HUES6 (cell line): ENCODE measurements around the gene GPHN.
A peak's percentile ranks its signal among the peaks of the same experiment; 100 is the strongest.

ENCODE experiments used
- H3K27ac ChIP-seq: 2 replicates; pipeline ENCODE4 v1.7.0; 2013; ENCODE audit warnings: low read depth, mild to moderate bottlenecking, low read length, inconsistent platforms
- H3K27me3 ChIP-seq: 2 replicates; pipeline ENCODE4 v1.6.1; 2013; ENCODE audit warnings: low read length; ENCODE audit not compliant: control insufficient read depth, insufficient read depth
- H3K36me3 ChIP-seq: 2 replicates; pipeline ENCODE4 v1.6.1; 2013; ENCODE audit warnings: low read length; ENCODE audit not compliant: control insufficient read depth, insufficient read depth
- H3K4me1 ChIP-seq: 2 replicates; pipeline ENCODE4 v1.6.1; 2013; ENCODE audit warnings: low read length; ENCODE audit not compliant: control insufficient read depth, insufficient read depth
- H3K4me3 ChIP-seq: 2 replicates; pipeline ENCODE4 v1.5.1; 2013; ENCODE audit warnings: low read depth, low read length
- H3K9ac ChIP-seq: one replicate; pipeline ENCODE4 v1.6.1; 2013; ENCODE audit warnings: mild to moderate bottlenecking, low read length
- H3K9me3 ChIP-seq: 2 replicates; pipeline ENCODE4 v1.6.1; 2013; ENCODE audit warnings: low read depth, low read length; ENCODE audit not compliant: control insufficient read depth, insufficient read depth

Gene GPHN

DNA sequence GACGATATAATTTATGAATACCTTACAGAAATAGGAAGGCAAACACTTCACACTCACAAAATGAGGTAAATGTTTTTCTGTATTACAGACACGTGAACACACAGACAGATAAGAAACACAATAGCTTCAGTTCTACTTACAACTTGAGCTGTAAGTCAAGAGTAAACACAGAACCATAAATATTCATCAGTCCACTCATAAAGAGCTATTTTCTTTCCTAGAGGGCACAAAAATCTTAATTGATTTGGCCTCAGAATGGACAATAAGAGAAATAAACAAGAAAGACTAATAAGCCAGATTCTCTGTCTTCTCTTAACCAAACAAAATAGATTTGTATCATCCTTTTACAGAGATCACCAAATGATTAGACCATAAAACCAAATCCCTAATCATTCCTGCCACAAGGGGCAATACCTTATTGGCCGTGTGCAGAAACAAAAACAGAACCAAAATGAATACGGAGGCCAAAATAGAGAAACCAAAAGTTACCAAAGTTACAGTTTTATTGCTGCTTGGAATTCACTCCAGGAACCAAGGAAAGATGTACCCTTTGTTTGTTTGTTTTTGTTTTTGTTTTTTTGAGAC is 643.2 kb downstream of the GPHN start:
- Histone ChIP-seq H3K9ac (no peak overlapping the region), H3K27ac (no peak overlapping the region), H3K9me3 (no peaks in the 10 kb centered on the region), H3K36me3 (no peaks in the 10 kb centered on the region), H3K27me3 (no peaks in the 10 kb centered on the region), H3K4me1 (no peaks in the 10 kb centered on the region), H3K4me3 (no peak overlapping the region)

DNA sequence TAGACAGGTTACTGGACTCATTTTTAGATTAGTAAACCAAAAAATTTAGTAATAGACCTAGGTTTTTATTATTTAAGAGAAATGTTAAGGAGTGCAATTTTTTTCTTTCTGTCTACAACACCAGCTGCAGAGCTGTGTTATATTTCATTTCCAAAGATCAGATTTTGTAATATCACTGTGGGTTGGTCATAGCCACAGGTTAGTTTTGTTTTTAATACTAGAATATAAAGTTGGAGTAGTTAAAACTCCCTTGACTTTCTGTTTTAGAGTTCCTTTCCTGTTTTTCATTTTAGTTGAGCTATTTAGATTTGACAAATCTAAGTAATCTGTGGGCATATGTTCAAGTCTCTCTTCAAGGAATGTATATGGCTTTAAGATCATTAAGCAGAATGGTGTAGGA is 650.6 kb downstream of the GPHN start:
- Histone ChIP-seq H3K27me3 (no peaks in the 10 kb centered on the region), H3K9me3 (no peaks in the 10 kb centered on the region), H3K27ac (no peak overlapping the region), H3K36me3 (no peaks in the 10 kb centered on the region), H3K4me1 (no peaks in the 10 kb centered on the region), H3K9ac (no peak overlapping the region), H3K4me3 (no peak overlapping the region)

DNA sequence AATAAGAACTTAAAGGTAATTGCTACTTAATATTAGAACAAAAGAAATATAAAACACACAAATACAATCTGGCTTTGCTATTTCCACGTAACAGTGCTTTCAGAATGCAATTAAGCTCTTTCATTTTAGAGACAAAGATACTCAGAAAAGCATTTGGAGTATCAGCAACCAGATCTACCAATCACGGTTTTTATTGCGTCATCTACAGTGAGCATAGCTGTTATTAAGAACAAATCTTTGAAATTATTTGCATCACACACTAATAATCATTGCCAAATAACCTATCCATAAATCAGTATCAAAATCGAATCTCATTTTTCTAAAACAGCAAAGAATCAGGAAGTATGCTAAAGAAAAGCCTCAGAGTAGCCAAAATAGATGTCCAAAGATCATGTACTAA is 654.4 kb downstream of the GPHN start:
- Histone ChIP-seq H3K4me1 (peaks cover 1% of the 10 kb centered on the region; the same call in 1 of the 2 replicates), H3K4me3 (no peak overlapping the region), H3K36me3 (no peaks in the 10 kb centered on the region), H3K27ac (no peak overlapping the region), H3K9ac (no peak overlapping the region), H3K27me3 (no peaks in the 10 kb centered on the region), H3K9me3 (no peaks in the 10 kb centered on the region)

DNA sequence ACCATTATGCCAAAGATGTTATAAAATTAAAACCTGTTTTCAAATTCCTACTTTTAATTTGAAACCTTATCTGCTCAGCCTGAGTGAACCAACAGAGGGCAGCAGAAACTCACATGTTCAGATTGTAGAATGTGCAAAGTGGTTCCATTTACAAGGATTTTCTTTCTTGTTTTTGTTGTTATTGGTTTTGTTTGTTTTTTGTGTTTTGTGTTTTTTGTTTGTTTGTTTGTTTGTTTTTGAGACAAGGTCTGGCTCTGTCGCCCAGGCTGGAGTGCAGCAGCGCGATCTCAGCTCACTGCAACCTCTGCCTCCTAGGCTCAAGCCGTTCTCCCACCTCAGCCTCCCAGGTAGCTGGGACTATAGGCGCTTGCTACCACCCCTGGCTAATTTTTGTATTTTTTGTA is 658.5 kb downstream of the GPHN start:
- H3K9me3 ChIP-seq, result no peaks in the 10 kb centered on the region
- no peak overlapping the region for H3K27ac ChIP-seq
- no peaks in the 10 kb centered on the region for H3K27me3 ChIP-seq
- peaks cover 10% of the 10 kb centered on the region; the same call in 1 of the 2 replicates for H3K4me1 ChIP-seq
- H3K9ac ChIP-seq, result no peak overlapping the region
- H3K4me3 ChIP-seq, result no peak overlapping the region
- H3K36me3 ChIP-seq, result no peaks in the 10 kb centered on the region

DNA sequence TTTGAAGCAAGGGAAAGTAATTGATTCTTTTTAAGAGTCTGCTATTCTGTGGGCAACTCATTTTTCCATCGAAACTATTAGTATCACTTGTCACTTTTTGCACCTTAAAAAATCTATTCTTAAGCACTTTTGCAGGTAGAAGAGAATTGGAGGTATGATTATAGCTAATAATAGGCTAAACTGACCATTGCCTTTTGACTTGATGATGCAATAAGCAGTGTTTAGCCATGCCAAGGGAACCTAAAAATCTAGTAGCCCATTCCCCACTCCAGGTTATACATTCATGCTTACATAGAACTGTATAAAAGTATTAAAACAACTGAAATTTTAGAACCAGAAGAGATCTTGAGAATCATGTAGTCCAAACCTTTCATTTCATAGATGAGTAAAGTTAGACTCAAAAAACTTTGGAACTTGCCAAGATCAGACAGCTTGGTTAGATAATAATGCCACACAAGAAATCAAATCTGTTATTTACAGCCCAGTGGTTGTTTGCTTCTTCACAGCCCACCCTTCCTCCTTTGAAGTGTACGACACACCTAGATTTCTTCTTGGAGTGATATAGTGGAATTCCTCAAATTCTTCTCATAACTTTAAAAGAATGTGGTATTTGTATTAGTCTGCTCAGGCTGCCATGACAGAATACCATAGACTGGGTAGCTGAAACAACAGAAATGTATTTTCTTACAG is 659.6 kb downstream of the GPHN start:
- no peak overlapping the region for H3K9ac ChIP-seq
- H3K4me1 ChIP-seq, result peaks cover 10% of the 10 kb centered on the region; the same call in 1 of the 2 replicates
- 0 out of 2 replicates have a peak overlapping the region, but pooled peaks have one; percentile 23 for H3K27ac ChIP-seq
- no peaks in the 10 kb centered on the region for H3K36me3 ChIP-seq
- no peak overlapping the region for H3K4me3 ChIP-seq
- H3K9me3 ChIP-seq, result no peaks in the 10 kb centered on the region
- no peaks in the 10 kb centered on the region for H3K27me3 ChIP-seq

DNA sequence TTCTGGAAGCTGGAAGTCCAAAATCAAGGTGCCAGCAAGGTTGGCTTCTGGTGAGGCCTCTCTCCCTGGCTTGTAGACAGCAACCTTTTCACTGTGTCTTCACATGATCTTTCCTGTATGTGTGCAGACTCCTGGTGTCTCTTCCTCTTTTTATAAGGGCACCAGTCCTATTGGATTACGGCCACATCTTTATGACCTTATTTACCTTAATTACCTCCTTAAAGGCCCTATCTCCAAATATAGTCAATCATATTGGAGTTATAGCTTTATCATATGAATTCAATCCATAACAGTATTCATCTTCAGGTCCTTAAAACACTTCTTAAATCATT is 660.1 kb downstream of the GPHN start:
- no peaks in the 10 kb centered on the region for H3K27me3 ChIP-seq
- H3K36me3 ChIP-seq, result no peaks in the 10 kb centered on the region
- H3K4me3 ChIP-seq, result no peak overlapping the region
- H3K9ac ChIP-seq, result no peak overlapping the region
- H3K4me1 ChIP-seq, result peaks cover 10% of the 10 kb centered on the region; the same call in 1 of the 2 replicates
- 0 out of 2 replicates have a peak overlapping the region, but pooled peaks have one; percentile 23 for H3K27ac ChIP-seq
- H3K9me3 ChIP-seq, result no peaks in the 10 kb centered on the region

DNA sequence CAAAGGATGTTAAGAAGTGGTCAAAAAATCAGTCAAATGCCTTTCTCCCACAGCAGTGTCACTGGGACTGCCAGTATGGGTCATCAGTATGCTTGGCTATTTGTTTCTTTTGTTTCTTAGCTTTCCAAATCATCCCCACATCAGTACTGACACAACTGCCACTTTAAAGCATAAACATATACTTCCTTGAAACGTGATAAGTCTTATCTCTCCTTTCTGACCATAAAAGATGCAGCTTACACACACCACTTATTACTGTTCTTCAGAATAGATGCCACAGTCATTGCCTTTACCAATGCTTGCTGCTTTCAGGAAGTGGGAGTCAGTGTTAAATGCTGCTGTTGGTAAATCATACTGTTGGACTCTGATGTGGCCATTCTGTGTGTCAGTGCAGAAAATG is 662.7 kb downstream of the GPHN start:
- no peak overlapping the region for H3K27ac ChIP-seq
- no peaks in the 10 kb centered on the region for H3K36me3 ChIP-seq
- no peak overlapping the region for H3K9ac ChIP-seq
- H3K9me3 ChIP-seq, result 0 out of 2 replicates have a peak, but pooled peaks cover 2% of the 10 kb centered on the region
- no peaks in the 10 kb centered on the region for H3K27me3 ChIP-seq
- H3K4me3 ChIP-seq, result no peak overlapping the region
- H3K4me1 ChIP-seq, result peaks cover 10% of the 10 kb centered on the region; the same call in 1 of the 2 replicates

DNA sequence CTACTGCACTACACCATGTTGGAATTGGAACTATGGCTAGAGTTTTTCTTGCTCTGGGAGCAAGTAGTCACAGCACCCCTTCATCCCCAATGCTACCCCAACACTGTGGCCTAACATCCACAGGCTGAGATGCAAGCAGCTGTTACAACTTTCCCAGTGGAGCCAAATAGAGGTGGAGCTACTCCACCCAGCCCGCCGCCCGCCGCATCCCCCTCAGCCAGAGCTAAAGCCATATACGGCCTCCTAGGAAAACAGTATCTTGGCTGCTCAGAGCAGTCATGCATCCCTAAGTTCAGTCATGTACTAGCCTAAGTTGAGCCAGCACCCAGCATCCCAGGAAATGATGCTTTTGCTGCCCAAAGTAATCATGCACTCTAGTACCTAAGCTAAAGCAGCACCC is 664.1 kb downstream of the GPHN start:
- no peak overlapping the region for H3K27ac ChIP-seq
- no peak overlapping the region for H3K4me3 ChIP-seq
- H3K27me3 ChIP-seq, result no peaks in the 10 kb centered on the region
- H3K4me1 ChIP-seq, result peaks cover 10% of the 10 kb centered on the region; the same call in 1 of the 2 replicates
- no peaks in the 10 kb centered on the region for H3K36me3 ChIP-seq
- H3K9ac ChIP-seq, result no peak overlapping the region
- H3K9me3 ChIP-seq, result 0 out of 2 replicates have a peak, but pooled peaks cover 2% of the 10 kb centered on the region

DNA sequence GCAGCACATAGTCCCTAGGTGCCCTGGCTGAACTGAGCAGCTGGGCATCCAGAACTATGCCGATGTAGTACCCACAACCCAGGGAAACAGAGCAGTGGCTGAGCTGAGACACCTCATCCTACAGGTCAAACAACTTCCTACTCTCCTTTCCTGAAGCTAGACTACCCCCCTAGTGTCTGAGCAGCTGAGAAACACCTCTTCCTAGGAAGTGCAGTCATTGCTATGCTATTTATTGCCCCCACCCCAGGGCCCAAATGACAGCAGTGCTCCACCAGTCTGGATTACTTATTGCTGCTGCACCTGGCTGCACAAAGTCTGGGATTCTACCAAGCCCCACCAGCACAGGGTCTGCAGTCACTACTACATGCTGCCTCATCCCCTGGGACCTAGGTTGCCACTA is 664.6 kb downstream of the GPHN start:
- Histone ChIP-seq H3K27ac (no peak overlapping the region), H3K9ac (no peak overlapping the region), H3K4me1 (peaks cover 8% of the 10 kb centered on the region; the same call in 1 of the 2 replicates), H3K4me3 (no peak overlapping the region), H3K36me3 (no peaks in the 10 kb centered on the region), H3K27me3 (no peaks in the 10 kb centered on the region), H3K9me3 (0 out of 2 replicates have a peak, but pooled peaks cover 2% of the 10 kb centered on the region)

DNA sequence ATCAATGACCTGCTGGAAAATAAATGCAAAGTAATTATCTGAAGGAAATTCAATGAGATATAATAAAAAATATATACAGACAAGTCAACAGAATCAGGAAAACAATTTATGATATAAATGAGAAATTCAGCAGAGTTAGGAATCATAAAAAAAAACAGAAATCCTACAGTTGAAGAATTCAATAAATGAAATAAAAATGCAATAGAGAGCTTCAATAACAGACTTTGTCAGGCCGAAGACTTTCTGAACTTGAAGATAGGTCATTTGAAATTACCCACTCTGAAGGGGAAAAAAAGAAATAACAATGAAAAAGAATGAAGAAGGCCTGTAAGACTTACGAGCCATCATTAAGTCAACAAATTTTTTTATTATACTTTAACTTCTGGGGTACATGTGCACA is 665.8 kb downstream of the GPHN start:
- H3K9ac ChIP-seq, result no peak overlapping the region
- no peak overlapping the region for H3K27ac ChIP-seq
- H3K9me3 ChIP-seq, result 0 out of 2 replicates have a peak, but pooled peaks cover 2% of the 10 kb centered on the region
- no peaks in the 10 kb centered on the region for H3K36me3 ChIP-seq
- no peak overlapping the region for H3K4me3 ChIP-seq
- H3K27me3 ChIP-seq, result no peaks in the 10 kb centered on the region
- H3K4me1 ChIP-seq, result no peaks in the 10 kb centered on the region

DNA sequence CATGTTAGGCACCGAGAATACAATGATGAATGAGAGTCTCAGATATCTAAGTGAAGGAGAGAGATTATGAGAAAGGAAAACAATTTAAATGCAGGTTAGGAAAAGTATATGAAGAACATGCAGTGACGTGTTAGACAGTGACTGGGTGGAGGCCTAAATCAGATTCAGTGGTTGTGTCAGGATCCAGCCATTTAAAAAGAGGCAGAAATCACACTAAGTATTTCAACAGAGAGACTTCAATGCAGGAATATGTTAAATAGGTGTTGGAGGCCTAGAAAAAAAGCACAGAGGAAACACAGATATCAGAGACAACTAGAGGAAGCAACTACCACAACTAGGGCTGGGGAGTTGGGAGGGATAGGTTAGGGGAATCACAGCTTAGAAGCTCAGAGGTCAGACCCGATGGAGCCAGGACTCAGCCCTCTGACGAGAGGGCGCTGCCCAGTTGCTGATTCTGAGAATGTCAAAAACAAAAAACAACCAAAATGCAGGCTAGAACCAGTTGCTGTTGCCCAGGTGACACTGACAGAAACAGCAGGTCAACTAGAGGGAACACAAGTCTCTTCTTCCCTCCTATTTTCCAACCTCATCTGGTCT is 678.3 kb downstream of the GPHN start:
- Histone ChIP-seq H3K36me3 (no peaks in the 10 kb centered on the region), H3K4me1 (peaks cover 15% of the 10 kb centered on the region; the same call in 1 of the 2 replicates), H3K27me3 (no peaks in the 10 kb centered on the region), H3K4me3 (no peak overlapping the region), H3K9ac (no peak overlapping the region), H3K9me3 (no peaks in the 10 kb centered on the region), H3K27ac (no peak overlapping the region)
